Loucy (cell line): ENCODE data around the gene NBPF6.
"Not testable (repeated sequence)": the region's sequence is repeated elsewhere in the genome, so short reads cannot be mapped to it uniquely, and the experiment has no call there.

Experiments
- EZH2phosphoT487 ChIP-seq: fragments of 200-600 bp; IDR thresholded peaks from 2 replicates; pipeline ENCODE4 v1.6.1; 2018; ENCODE audit warnings: antibody characterized with exemption, mild to moderate bottlenecking, moderate library complexity, borderline replicate concordance
- TF ChIP-seq, protein P1 (sequence below): fragments of 200-600 bp; sonication (generic); conservative IDR thresholded peaks from 2 replicates; pipeline ENCODE4 v1.5.1; 2014; ENCODE audit warnings: mild to moderate bottlenecking, antibody characterized with exemption, low read length

DNA sequence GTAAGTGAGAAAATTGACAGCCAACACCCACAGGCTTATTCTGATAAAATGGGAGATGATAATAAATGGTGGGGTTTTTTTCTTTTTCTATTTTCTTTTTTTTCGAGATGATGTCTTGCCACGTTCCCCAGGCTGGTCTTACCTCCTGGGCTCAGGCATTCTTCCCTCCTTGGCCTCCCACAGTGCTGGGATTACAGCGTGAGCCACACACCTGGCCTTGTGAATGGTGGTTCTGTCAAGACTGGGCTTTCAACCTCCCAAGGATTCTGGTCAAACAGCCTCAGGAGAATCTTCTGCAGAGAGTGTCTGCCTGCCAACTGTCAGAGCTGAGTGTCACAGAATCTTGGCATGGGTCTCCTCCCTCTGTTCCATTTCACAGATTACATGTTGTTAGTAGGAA lies 16.7 kb upstream of the NBPF6 start:
- TF ChIP-seq, protein P1, sequence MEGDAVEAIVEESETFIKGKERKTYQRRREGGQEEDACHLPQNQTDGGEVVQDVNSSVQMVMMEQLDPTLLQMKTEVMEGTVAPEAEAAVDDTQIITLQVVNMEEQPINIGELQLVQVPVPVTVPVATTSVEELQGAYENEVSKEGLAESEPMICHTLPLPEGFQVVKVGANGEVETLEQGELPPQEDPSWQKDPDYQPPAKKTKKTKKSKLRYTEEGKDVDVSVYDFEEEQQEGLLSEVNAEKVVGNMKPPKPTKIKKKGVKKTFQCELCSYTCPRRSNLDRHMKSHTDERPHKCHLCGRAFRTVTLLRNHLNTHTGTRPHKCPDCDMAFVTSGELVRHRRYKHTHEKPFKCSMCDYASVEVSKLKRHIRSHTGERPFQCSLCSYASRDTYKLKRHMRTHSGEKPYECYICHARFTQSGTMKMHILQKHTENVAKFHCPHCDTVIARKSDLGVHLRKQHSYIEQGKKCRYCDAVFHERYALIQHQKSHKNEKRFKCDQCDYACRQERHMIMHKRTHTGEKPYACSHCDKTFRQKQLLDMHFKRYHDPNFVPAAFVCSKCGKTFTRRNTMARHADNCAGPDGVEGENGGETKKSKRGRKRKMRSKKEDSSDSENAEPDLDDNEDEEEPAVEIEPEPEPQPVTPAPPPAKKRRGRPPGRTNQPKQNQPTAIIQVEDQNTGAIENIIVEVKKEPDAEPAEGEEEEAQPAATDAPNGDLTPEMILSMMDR = not testable (repeated sequence)
- not testable (repeated sequence) for TF ChIP-seq EZH2phosphoT487
